B cell (primary cell): ENCODE data around the gene NPAS2. TPM values are rescaled to one million over a fixed set of nuclear protein-coding genes. Genes with fewer than 3 reads are reported as not detected.

Experiments used
- ATAC-seq: fragments of 200-7000 bp; cut with Tn5 transposase; one replicate; pipeline ENCODE4 v1.10.0; 2021; ENCODE audit warnings: low read depth, mild to moderate bottlenecking, moderate number of reproducible peaks, moderate library complexity
- CTCF ChIA-PET: fragments of 350-600 bp; sonication (Branson Sonifier 250); formaldehyde crosslinking; loops from one replicate; lab custom pipeline; 2021; ENCODE audit warnings: antibody characterized with exemption, inconsistent platforms; lab: Charles Lee
- POLR2A ChIA-PET: fragments of 350-600 bp; sonication (Branson Sonifier 250); formaldehyde crosslinking; loops from one replicate; lab custom pipeline; 2021; ENCODE audit warnings: antibody characterized with exemption; lab: Charles Lee
- DNase-seq: peaks from one replicate; pipeline ENCODE4 v3.0.0; 2013
- H2AFZ ChIP-seq: 2 replicates; pipeline ENCODE4 v1.6.1; 2012; ENCODE audit warnings: mild to moderate bottlenecking, low read depth, low read length; ENCODE audit not compliant: insufficient read depth, poor library complexity, severe bottlenecking
- H3K27ac ChIP-seq, 2 donors: 1 replicate in 1 of 2; 2 replicates in 1 of 2; pipeline ENCODE4 v1.5.1; 2012 to 2013; ENCODE audit warnings: low read length in 2 of 2, mild to moderate bottlenecking in 2 of 2, moderate library complexity in 1 of 2
- H3K27me3 ChIP-seq, 4 experiments: fragments of 200-600 bp in 1 of 4; sonication (generic) in 1 of 4; replicated peaks in 1 of 4; 1 replicate in 2 of 4; 2 replicates in 2 of 4; pipeline versions ENCODE4 v1.6.1 to v1.7.0; 2013 to 2016; ENCODE audit warnings: low read length in 3 of 4, mild to moderate bottlenecking in 2 of 4, mixed read lengths in 1 of 4, moderate library complexity in 1 of 4; ENCODE audit not compliant: insufficient read depth in 4 of 4, control insufficient read depth in 3 of 4; ENCODE audit errors: control extremely low read depth in 1 of 4
- H3K36me3 ChIP-seq, 2 experiments: replicated peaks in 1 of 2; 1 replicate in 1 of 2; 2 replicates in 1 of 2; pipeline versions ENCODE4 v1.6.1 to v1.7.1; 2013; ENCODE audit warnings: low read length in 1 of 2; ENCODE audit not compliant: insufficient read depth in 2 of 2, control insufficient read depth in 1 of 2; ENCODE audit errors: control extremely low read depth in 1 of 2, extremely low read depth in 1 of 2
- H3K4me1 ChIP-seq, 2 donors: fragments of 200-600 bp in 1 of 2; sonication (generic) in 1 of 2; 1 replicate in 1 of 2; 2 replicates in 1 of 2; pipeline versions ENCODE4 v1.5.1 to v1.6.1; 2013 to 2017; ENCODE audit warnings: low read length in 2 of 2; ENCODE audit not compliant: control insufficient read depth in 2 of 2, insufficient read depth in 2 of 2
- H3K4me2 ChIP-seq: replicated peaks from 2 replicates; pipeline ENCODE3; 2012; ENCODE audit warnings: mild to moderate bottlenecking, low read depth, low read length; ENCODE audit not compliant: poor library complexity, severe bottlenecking
- H3K4me3 ChIP-seq, 5 experiments: fragments of 200-600 bp in 1 of 5; sonication (generic) in 1 of 5; 1 replicate in 3 of 5; 2 replicates in 2 of 5; pipeline versions ENCODE4 v1.5.1 to v1.7.0; 2011 to 2016; ENCODE audit warnings: low read length in 4 of 5, mild to moderate bottlenecking in 4 of 5, low read depth in 2 of 5, control low read depth in 1 of 5, moderate library complexity in 1 of 5; ENCODE audit not compliant: insufficient read depth in 1 of 5; ENCODE audit errors: control extremely low read depth in 1 of 5, extremely low read depth in 1 of 5
- H3K79me2 ChIP-seq: fragments of 200-600 bp; sonication (generic); one replicate; pipeline ENCODE4 v1.6.0; 2016; ENCODE audit warnings: low read length; ENCODE audit not compliant: control insufficient read depth, insufficient read depth
- H3K9ac ChIP-seq: fragments of 200-600 bp; sonication (generic); 2 replicates; pipeline ENCODE4 v1.6.1; 2017; ENCODE audit warnings: mild to moderate bottlenecking, low read length, moderate library complexity
- H3K9me3 ChIP-seq, 3 donors: one replicate each; pipeline versions ENCODE4 v1.6.1 to v1.7.1; 2013; ENCODE audit warnings: low read length in 2 of 3; ENCODE audit not compliant: control insufficient read depth in 2 of 3, insufficient read depth in 1 of 3; ENCODE audit errors: control extremely low read depth in 1 of 3
- H4K20me1 ChIP-seq: 2 replicates; pipeline ENCODE4 v1.6.0; 2012; ENCODE audit warnings: mild to moderate bottlenecking, low read length; ENCODE audit not compliant: insufficient read depth, control insufficient read depth, poor library complexity, severe bottlenecking
- H3K27ac Mint-ChIP-seq: one replicate; pipeline ENCODE4 v1.8.0; 2021; ENCODE audit warnings: mixed read lengths
- H3K27me3 Mint-ChIP-seq: one replicate; pipeline ENCODE4 v1.8.0; 2021; ENCODE audit warnings: mixed read lengths
- H3K4me1 Mint-ChIP-seq: one replicate; pipeline ENCODE4 v1.8.0; 2021; ENCODE audit warnings: mixed read lengths
- H3K4me3 Mint-ChIP-seq: one replicate; pipeline ENCODE4 v1.8.0; 2021; ENCODE audit warnings: mixed read lengths
- H3K9me3 Mint-ChIP-seq: one replicate; pipeline ENCODE4 v1.8.0; 2022; ENCODE audit warnings: mixed read lengths; ENCODE audit not compliant: insufficient read depth
- EZH2 ChIP-seq: IDR thresholded peaks from 2 replicates; pipeline ENCODE4 v1.6.1; 2012; ENCODE audit warnings: borderline replicate concordance, low read depth, mild to moderate bottlenecking, moderate library complexity, low read length; ENCODE audit not compliant: insufficient read depth, poor library complexity, severe bottlenecking
- WGBS: methylation state at CpG from one replicate; pipeline ENCODE4 v1.1.5; 2013; ENCODE audit warnings: missing lambda C conversion rate; ENCODE audit not compliant: insufficient coverage; 5-methylcytosine and 5-hydroxymethylcytosine counted together
- intact Hi-C: fragments of 100-400 bp; cut with micrococcal nuclease; formaldehyde crosslinking; loops from one replicate; pipeline ENCODE4 v1.10.0; 2022
- polyA plus RNA-seq: library from polyadenylated mRNA; depleted of rRNA; stranded (reverse); fragments of >200 nt; gene quantifications from 2 replicates; pipeline ENCODE4 v1.2.3, GENCODE V29; 2012
- total RNA-seq, 2 donors: library from RNA; stranded (reverse); fragments of 120-200 nt in 1 of 2; gene quantifications; 1 replicate in 1 of 2; 2 replicates in 1 of 2; pipeline versions ENCODE4 v1.2.3 to v1.2.4, GENCODE V29; 2013 to 2022
- TF ChIP-seq, protein P1 (sequence below): fragments of 200-600 bp; IDR thresholded peaks from one replicate; pipeline ENCODE4 v1.8.0; 2022; ENCODE audit warnings: antibody characterized with exemption, mild to moderate bottlenecking

Gene NPAS2
- total and polyA plus RNA-seq, 2 donors (not counting 1 experiment from before 2014, with no cell fraction given) = not detected

DNA sequence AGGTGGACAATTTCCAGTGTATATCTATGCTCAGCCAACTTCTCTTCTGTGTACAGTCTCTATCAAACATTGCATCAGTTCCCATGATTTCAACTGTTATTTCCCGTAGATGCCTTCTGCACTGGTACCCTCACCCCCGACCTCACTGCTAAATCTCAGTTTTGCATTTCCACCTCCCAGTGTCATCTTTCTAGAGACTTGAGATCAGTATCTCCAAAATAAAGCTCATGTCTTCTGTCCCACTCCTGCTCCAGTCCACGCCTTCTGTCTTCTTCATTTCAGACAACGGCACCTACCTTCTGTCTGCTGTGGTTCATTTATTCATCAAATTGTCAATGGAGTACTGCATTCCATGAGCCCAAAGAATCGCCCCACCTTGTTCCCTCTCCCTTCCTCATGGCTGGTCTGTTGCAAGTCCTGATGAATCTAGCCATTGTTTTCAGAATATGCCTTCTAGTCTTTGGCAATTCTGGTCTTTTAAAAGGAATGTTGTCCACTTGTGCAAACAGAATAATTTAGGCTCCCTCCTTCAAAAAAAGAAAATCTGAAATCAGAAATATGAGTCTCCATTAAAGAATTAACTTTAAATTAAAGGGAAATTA lies 23.3 kb upstream of the NPAS2 start:
- CTCF ChIA-PET = no interaction called here
- Histone ChIP-seq H4K20me1 (no peaks in the 10 kb centered on the region), H3K36me3 (no peaks in the 10 kb centered on the region), H3K27ac (no peak overlapping the region), H3K9ac (no peak overlapping the region), H2AFZ (no peak overlapping the region), H3K4me1 (no peaks in the 10 kb centered on the region), H3K27me3 (no peaks in the 10 kb centered on the region), H3K79me2 (no peaks in the 10 kb centered on the region), H3K9me3 (peaks cover 0 to 4% (median 0%) of the 10 kb centered on the region in 3 donors), H3K4me2 (no peak overlapping the region), H3K4me3 (no peak overlapping the region)
- Mint-ChIP-seq H3K27me3 (peaks cover 10% of the 10 kb centered on the region), H3K27ac (no peak overlapping the region), H3K4me3 (no peak overlapping the region), H3K9me3 (no peaks in the 10 kb centered on the region), H3K4me1 (no peaks in the 10 kb centered on the region)
- intact Hi-C loops = no loop called here
- TF ChIP-seq EZH2 = no peak
- TF ChIP-seq, protein P1, sequence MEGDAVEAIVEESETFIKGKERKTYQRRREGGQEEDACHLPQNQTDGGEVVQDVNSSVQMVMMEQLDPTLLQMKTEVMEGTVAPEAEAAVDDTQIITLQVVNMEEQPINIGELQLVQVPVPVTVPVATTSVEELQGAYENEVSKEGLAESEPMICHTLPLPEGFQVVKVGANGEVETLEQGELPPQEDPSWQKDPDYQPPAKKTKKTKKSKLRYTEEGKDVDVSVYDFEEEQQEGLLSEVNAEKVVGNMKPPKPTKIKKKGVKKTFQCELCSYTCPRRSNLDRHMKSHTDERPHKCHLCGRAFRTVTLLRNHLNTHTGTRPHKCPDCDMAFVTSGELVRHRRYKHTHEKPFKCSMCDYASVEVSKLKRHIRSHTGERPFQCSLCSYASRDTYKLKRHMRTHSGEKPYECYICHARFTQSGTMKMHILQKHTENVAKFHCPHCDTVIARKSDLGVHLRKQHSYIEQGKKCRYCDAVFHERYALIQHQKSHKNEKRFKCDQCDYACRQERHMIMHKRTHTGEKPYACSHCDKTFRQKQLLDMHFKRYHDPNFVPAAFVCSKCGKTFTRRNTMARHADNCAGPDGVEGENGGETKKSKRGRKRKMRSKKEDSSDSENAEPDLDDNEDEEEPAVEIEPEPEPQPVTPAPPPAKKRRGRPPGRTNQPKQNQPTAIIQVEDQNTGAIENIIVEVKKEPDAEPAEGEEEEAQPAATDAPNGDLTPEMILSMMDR = no peak
- POLR2A ChIA-PET = no interaction called here
- no peak for DNase-seq
- ATAC-seq = no peak
- WGBS = 82% methylated on average over 4 of the region's 5 CpGs

DNA sequence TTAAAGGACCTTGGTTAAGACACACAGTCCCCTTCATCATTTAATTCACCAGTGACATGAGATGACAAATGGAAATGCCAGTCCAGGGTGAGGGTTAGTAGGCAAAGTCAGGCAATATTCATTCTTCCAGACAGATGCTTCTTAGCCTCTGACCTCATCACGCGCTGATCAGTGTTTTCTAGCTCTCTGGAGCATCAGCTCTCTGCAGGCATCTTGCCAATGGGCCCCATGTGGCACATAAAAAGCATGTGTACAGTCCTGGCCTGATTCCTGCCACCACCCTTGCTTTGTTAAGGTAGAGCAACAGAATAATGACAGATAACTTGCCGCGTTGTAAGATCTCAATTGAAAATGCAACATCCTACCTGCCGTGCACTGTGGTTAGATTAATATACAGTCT lies 20.3 kb upstream of the NPAS2 start:
- TF ChIP-seq, protein P1 = no peak
- TF ChIP-seq EZH2 = no peak
- Mint-ChIP-seq H3K27me3 (peaks cover 12% of the 10 kb centered on the region), H3K4me1 (no peaks in the 10 kb centered on the region), H3K27ac (no peak overlapping the region), H3K9me3 (no peaks in the 10 kb centered on the region), H3K4me3 (no peak overlapping the region)
- intact Hi-C loops = no loop called here
- Histone ChIP-seq H3K4me3 (no peak overlapping the region), H4K20me1 (no peaks in the 10 kb centered on the region), H2AFZ (no peak overlapping the region), H3K79me2 (no peaks in the 10 kb centered on the region), H3K36me3 (no peaks in the 10 kb centered on the region), H3K4me1 (no peaks in the 10 kb centered on the region), H3K27ac (no peak overlapping the region), H3K4me2 (no peak overlapping the region), H3K9me3 (peaks cover 0 to 3% (median 0%) of the 10 kb centered on the region in 3 donors), H3K9ac (no peak overlapping the region), H3K27me3 (no peaks in the 10 kb centered on the region)
- WGBS = 100% methylated on average over 2 of the region's 5 CpGs
- CTCF ChIA-PET = no interaction called here
- no peak for ATAC-seq
- no peak for DNase-seq
- POLR2A ChIA-PET = no interaction called here
